ENCODE data around the gene CAPN15. TPM values are rescaled to one million over a fixed set of nuclear protein-coding genes. Genes with fewer than 3 reads are reported as not detected.

The CAPN15 gene
- total RNA-seq, 1 donor from 2014 or later: 56.1 TPM

- no peak overlapping the region for H3K4me3 Mint-ChIP-seq (ENCODE audit: unreplicated experiment)
Observed at GRCh38 chr16:567373-568256, 40.1 kb downstream of the CAPN15 start.

GRCh38 chr16:568401-569258 is 41.1 kb downstream of the CAPN15 start:
- no peak for TF ChIP-seq CTCF (IDR thresholded peaks at IDR 0.05; ENCODE audit: partially characterized antibody, unreplicated experiment)
- peaks cover 18% of the 10 kb centered on the region for H3K9me3 Mint-ChIP-seq (ENCODE audit: unreplicated experiment)
- peak overlapping the region; percentile 85 for H3K4me3 Mint-ChIP-seq (ENCODE audit: unreplicated experiment)

More at GRCh38 chr16:567373-568256, 40.1 kb downstream of the CAPN15 start:
- H3K9me3 Mint-ChIP-seq (ENCODE audit: unreplicated experiment): peaks cover 21% of the 10 kb centered on the region
- DNase-seq: no peak
- H3K27me3 Mint-ChIP-seq (ENCODE audit: unreplicated experiment): peaks cover 1% of the 10 kb centered on the region
- peak overlapping the region; percentile 17 for H3K27ac Mint-ChIP-seq (ENCODE audit: unreplicated experiment)
- peaks cover 16% of the 10 kb centered on the region for H3K4me1 Mint-ChIP-seq (ENCODE audit: low read depth, unreplicated experiment)
- no peaks in the 10 kb centered on the region for H3K36me3 Mint-ChIP-seq (ENCODE audit: unreplicated experiment)
- no peak for TF ChIP-seq CTCF (IDR thresholded peaks at IDR 0.05; ENCODE audit: partially characterized antibody, unreplicated experiment)

GRCh38 chr16:569445-570254 is 42.1 kb downstream of the CAPN15 start, which contains the start of gene PIGQ:
Gene PIGQ, plus strand, starts transcription at chr16:569968. Its CDS starts 4,107 bp downstream, at chr16:574075.
- peak; percentile 75 for DNase-seq
- H3K9me3 Mint-ChIP-seq (ENCODE audit: unreplicated experiment): peaks cover 18% of the 10 kb centered on the region
- peak within 1 kb of the TSS; percentile 88 for H3K4me3 Mint-ChIP-seq (ENCODE audit: unreplicated experiment)
- peaks cover 16% of the 10 kb centered on the region for H3K4me1 Mint-ChIP-seq (ENCODE audit: low read depth, unreplicated experiment)
- no peaks in the 10 kb centered on the region for H3K36me3 Mint-ChIP-seq (ENCODE audit: unreplicated experiment)
- peak within 1 kb of the TSS; percentile 82 for H3K27ac Mint-ChIP-seq (ENCODE audit: unreplicated experiment)
- no peak for TF ChIP-seq CTCF (IDR thresholded peaks at IDR 0.05; ENCODE audit: partially characterized antibody, unreplicated experiment)
- no peaks in the 10 kb centered on the region for H3K27me3 Mint-ChIP-seq (ENCODE audit: unreplicated experiment)

More at GRCh38 chr16:568401-569258, 41.1 kb downstream of the CAPN15 start:
- H3K4me1 Mint-ChIP-seq (ENCODE audit: low read depth, unreplicated experiment): peaks cover 16% of the 10 kb centered on the region
- peak overlapping the region; percentile 82 for H3K27ac Mint-ChIP-seq (ENCODE audit: unreplicated experiment)
- H3K27me3 Mint-ChIP-seq (ENCODE audit: unreplicated experiment): no peaks in the 10 kb centered on the region
- no peaks in the 10 kb centered on the region for H3K36me3 Mint-ChIP-seq (ENCODE audit: unreplicated experiment)
- DNase-seq: no peak

- Mint-ChIP-seq H3K9me3 (ENCODE audit: unreplicated experiment) (peaks cover 18% of the 10 kb centered on the region), H3K4me3 (ENCODE audit: unreplicated experiment) (no peak overlapping the region), H3K27me3 (ENCODE audit: unreplicated experiment) (peaks cover 2% of the 10 kb centered on the region), H3K27ac (ENCODE audit: unreplicated experiment) (no peak overlapping the region), H3K4me1 (ENCODE audit: low read depth, unreplicated experiment) (peaks cover 14% of the 10 kb centered on the region), H3K36me3 (ENCODE audit: unreplicated experiment) (no peaks in the 10 kb centered on the region)
- no peak for DNase-seq
- no peak for TF ChIP-seq CTCF (IDR thresholded peaks at IDR 0.05; ENCODE audit: partially characterized antibody, unreplicated experiment)
Observed at GRCh38 chr16:572865-573650, 45.5 kb downstream of the CAPN15 start.
